Activated naive CD8-positive, alpha-beta T cell (primary cell): ENCODE data around the gene UMPS.
"Not testable (repeated sequence)": the region's sequence is repeated elsewhere in the genome, so short reads cannot be mapped to it uniquely, and the experiment has no call there.

ENCODE experiments used
- H3K27ac Mint-ChIP-seq: one replicate; pipeline ENCODE4 v1.8.0; 2021; ENCODE audit warnings: mixed read lengths
- H3K27me3 Mint-ChIP-seq: one replicate; pipeline ENCODE4 v1.8.0; 2021; ENCODE audit warnings: mixed read lengths
- H3K36me3 Mint-ChIP-seq: one replicate; pipeline ENCODE4 v1.8.0; 2021; ENCODE audit warnings: mixed read lengths
- H3K4me1 Mint-ChIP-seq: one replicate; pipeline ENCODE4 v1.8.0; 2021; ENCODE audit warnings: low read depth, mixed read lengths
- H3K4me3 Mint-ChIP-seq: one replicate; pipeline ENCODE4 v1.8.0; 2021; ENCODE audit warnings: mild to moderate bottlenecking, mixed read lengths
- H3K9me3 Mint-ChIP-seq: one replicate; pipeline ENCODE4 v1.8.0; 2021; ENCODE audit warnings: low read depth, mixed read lengths

Gene UMPS

GRCh38 chr3:124787476-124788195 lies 57.4 kb downstream of the UMPS start:
- H3K4me3 Mint-ChIP-seq: no peak overlapping the region
- H3K27ac Mint-ChIP-seq: no peak overlapping the region
- no peaks in the 10 kb centered on the region for H3K36me3 Mint-ChIP-seq
- H3K27me3 Mint-ChIP-seq: no peaks in the 10 kb centered on the region
- H3K9me3 Mint-ChIP-seq: no peaks in the 10 kb centered on the region
- no peaks in the 10 kb centered on the region for H3K4me1 Mint-ChIP-seq

- H3K27ac Mint-ChIP-seq: no peak overlapping the region
- no peak overlapping the region for H3K4me3 Mint-ChIP-seq
- no peaks in the 10 kb centered on the region for H3K9me3 Mint-ChIP-seq
- H3K36me3 Mint-ChIP-seq: no peaks in the 10 kb centered on the region
- no peaks in the 10 kb centered on the region for H3K4me1 Mint-ChIP-seq
- no peaks in the 10 kb centered on the region for H3K27me3 Mint-ChIP-seq
Measured at GRCh38 chr3:124788254-124788745, 58.0 kb downstream of the UMPS start.

GRCh38 chr3:124789103-124789502 lies 58.9 kb downstream of the UMPS start:
- not testable (repeated sequence) for H3K27me3 Mint-ChIP-seq, H3K27ac Mint-ChIP-seq, H3K4me1 Mint-ChIP-seq, H3K4me3 Mint-ChIP-seq, H3K9me3 Mint-ChIP-seq, H3K36me3 Mint-ChIP-seq

- H3K4me1 Mint-ChIP-seq: no peaks in the 10 kb centered on the region
- no peak overlapping the region for H3K4me3 Mint-ChIP-seq
- H3K27me3 Mint-ChIP-seq: peaks cover 2% of the 10 kb centered on the region
- no peak overlapping the region for H3K27ac Mint-ChIP-seq
- H3K36me3 Mint-ChIP-seq: peaks cover 2% of the 10 kb centered on the region
- H3K9me3 Mint-ChIP-seq: no peaks in the 10 kb centered on the region
Measured at GRCh38 chr3:124791142-124791541, 60.9 kb downstream of the UMPS start.

- Mint-ChIP-seq H3K36me3 (peaks cover 2% of the 10 kb centered on the region), H3K4me1 (no peaks in the 10 kb centered on the region), H3K27me3 (peaks cover 2% of the 10 kb centered on the region), H3K9me3 (no peaks in the 10 kb centered on the region), H3K27ac (no peak overlapping the region), H3K4me3 (no peak overlapping the region)
Measured at GRCh38 chr3:124791639-124792151, 61.4 kb downstream of the UMPS start.

GRCh38 chr3:124792341-124793040 lies 62.2 kb downstream of the UMPS start:
- no peaks in the 10 kb centered on the region for H3K9me3 Mint-ChIP-seq
- H3K4me3 Mint-ChIP-seq: no peak overlapping the region
- peaks cover 2% of the 10 kb centered on the region for H3K36me3 Mint-ChIP-seq
- H3K27me3 Mint-ChIP-seq: peaks cover 2% of the 10 kb centered on the region
- no peak overlapping the region for H3K27ac Mint-ChIP-seq
- H3K4me1 Mint-ChIP-seq: no peaks in the 10 kb centered on the region

- H3K36me3 Mint-ChIP-seq: peaks cover 2% of the 10 kb centered on the region
- no peaks in the 10 kb centered on the region for H3K9me3 Mint-ChIP-seq
- H3K27me3 Mint-ChIP-seq: peaks cover 2% of the 10 kb centered on the region
- H3K27ac Mint-ChIP-seq: no peak overlapping the region
- no peaks in the 10 kb centered on the region for H3K4me1 Mint-ChIP-seq
- H3K4me3 Mint-ChIP-seq: no peak overlapping the region
Measured at GRCh38 chr3:124793054-124793739, 62.9 kb downstream of the UMPS start.

- no peaks in the 10 kb centered on the region for H3K9me3 Mint-ChIP-seq
- no peak overlapping the region for H3K27ac Mint-ChIP-seq
- peaks cover 2% of the 10 kb centered on the region for H3K36me3 Mint-ChIP-seq
- H3K4me3 Mint-ChIP-seq: no peak overlapping the region
- no peaks in the 10 kb centered on the region for H3K4me1 Mint-ChIP-seq
- peaks cover 2% of the 10 kb centered on the region for H3K27me3 Mint-ChIP-seq
Measured at GRCh38 chr3:124796477-124796876, 66.2 kb downstream of the UMPS start.

GRCh38 chr3:124797426-124797945 lies 67.2 kb downstream of the UMPS start:
- Mint-ChIP-seq H3K4me3 (no peak overlapping the region), H3K9me3 (no peaks in the 10 kb centered on the region)

More at GRCh38 chr3:124797426-124797945, 67.2 kb downstream of the UMPS start:
- Mint-ChIP-seq H3K27ac (no peak overlapping the region), H3K4me1 (no peaks in the 10 kb centered on the region), H3K27me3 (peaks cover 2% of the 10 kb centered on the region), H3K36me3 (peaks cover 2% of the 10 kb centered on the region)
